ENCODE measurements around the gene KRTAP12-1. TPM values are rescaled to one million over a fixed set of nuclear protein-coding genes. Genes with fewer than 3 reads are reported as not detected.

KRTAP12-1 gene
- polyA plus RNA-seq, 3 donors: not detected

GRCh38 chr21:44636209-44637017 lies 45.5 kb downstream of the KRTAP12-1 start:
- Histone ChIP-seq H3K4me2 (replicated peaks; ENCODE audit: extremely low read depth, low read length, poor library complexity, severe bottlenecking) (no peak overlapping the region), H3K9ac (ENCODE audit: insufficient read depth, low read length, poor library complexity, severe bottlenecking) (no peak overlapping the region), H3K27ac (ENCODE audit: low read depth in 1 of 2, low read length in 2 of 2) (no peak overlapping the region), H3K36me3 (replicated peaks in 1 of 2; ENCODE audit: control insufficient read depth in 1 of 2, insufficient read depth in 2 of 2, low read length in 2 of 2) (no peaks in the 10 kb centered on the region), H3K4me3 (replicated peaks in 1 of 3; ENCODE audit: low read depth in 2 of 3, low read length in 3 of 3) (no peak overlapping the region), H3K79me2 (ENCODE audit: insufficient read depth, low read length) (no peaks in the 10 kb centered on the region), H3K4me1 (ENCODE audit: control insufficient read depth in 1 of 2, insufficient read depth in 2 of 2, low read length in 2 of 2) (no peaks in the 10 kb centered on the region), H4K20me1 (ENCODE audit: insufficient read depth, low read length) (no peaks in the 10 kb centered on the region), H3K27me3 (ENCODE audit: control insufficient read depth in 2 of 2, insufficient read depth in 2 of 2, low read length in 2 of 2) (no peaks in the 10 kb centered on the region), H2AFZ (ENCODE audit: insufficient read depth, low read depth, low read length, poor library complexity, severe bottlenecking) (no peak overlapping the region), H3K9me3 (replicated peaks in 1 of 2; ENCODE audit: control insufficient read depth in 1 of 2, insufficient read depth in 1 of 2, low read length in 2 of 2) (peaks cover 17 to 30% of the 10 kb centered on the region in 2 donors)
- no peaks in the 10 kb centered on the region for H3K4me1 Mint-ChIP-seq
- intact Hi-C loops (cut with micrococcal nuclease): no loop called here
- WGBS (ENCODE audit: insufficient coverage): 93% methylated on average over 10 of the region's 15 CpGs
- no peak for TF ChIP-seq CTCF (IDR thresholded peaks at IDR 0.05)
- peaks cover 3 to 14% (median 11%) of the 10 kb centered on the region in 3 donors for H3K27me3 Mint-ChIP-seq (ENCODE audit: low read depth in 3 of 3)
- H3K4me3 Mint-ChIP-seq: no peak overlapping the region
- DNase-seq: no peak
- H3K9me3 Mint-ChIP-seq: peaks cover 9 to 31% (median 27%) of the 10 kb centered on the region in 7 donors
- H3K27ac Mint-ChIP-seq: no peak overlapping the region
- H3K36me3 Mint-ChIP-seq: no peaks in the 10 kb centered on the region

- H3K27ac ChIP-seq (ENCODE audit: low read depth in 1 of 2, low read length in 2 of 2): no peak overlapping the region
- intact Hi-C loops (cut with micrococcal nuclease): no loop called here
- H3K27ac Mint-ChIP-seq: no peak overlapping the region
- H4K20me1 ChIP-seq (ENCODE audit: insufficient read depth, low read length): no peaks in the 10 kb centered on the region
- H3K9me3 Mint-ChIP-seq: peaks cover 18 to 41% (median 32%) of the 10 kb centered on the region in 7 donors
- TF ChIP-seq CTCF (IDR thresholded peaks at IDR 0.05): no peak
- H3K4me1 Mint-ChIP-seq: no peaks in the 10 kb centered on the region
- peaks cover 4 to 22% (median 6%) of the 10 kb centered on the region in 3 donors for H3K27me3 Mint-ChIP-seq (ENCODE audit: low read depth in 3 of 3)
- H3K4me2 ChIP-seq (replicated peaks; ENCODE audit: extremely low read depth, low read length, poor library complexity, severe bottlenecking): no peak overlapping the region
- WGBS (ENCODE audit: insufficient coverage): no CpG with 5 or more reads among the region's 1 CpG
- no peaks in the 10 kb centered on the region for H3K27me3 ChIP-seq (ENCODE audit: control insufficient read depth in 2 of 2, insufficient read depth in 2 of 2, low read length in 2 of 2)
- H3K9me3 ChIP-seq (replicated peaks in 1 of 2; ENCODE audit: control insufficient read depth in 1 of 2, insufficient read depth in 1 of 2, low read length in 2 of 2): peaks cover 19 to 27% of the 10 kb centered on the region in 2 donors
- H3K9ac ChIP-seq (ENCODE audit: insufficient read depth, low read length, poor library complexity, severe bottlenecking): no peak overlapping the region
- no peak for DNase-seq
- no peak overlapping the region for H2AFZ ChIP-seq (ENCODE audit: insufficient read depth, low read depth, low read length, poor library complexity, severe bottlenecking)
- no peak overlapping the region for H3K4me3 ChIP-seq (replicated peaks in 1 of 3; ENCODE audit: low read depth in 2 of 3, low read length in 3 of 3)
- H3K4me3 Mint-ChIP-seq: no peak overlapping the region
- H3K4me1 ChIP-seq (ENCODE audit: control insufficient read depth in 1 of 2, insufficient read depth in 2 of 2, low read length in 2 of 2): no peaks in the 10 kb centered on the region
- no peaks in the 10 kb centered on the region for H3K36me3 Mint-ChIP-seq
- H3K36me3 ChIP-seq (replicated peaks in 1 of 2; ENCODE audit: control insufficient read depth in 1 of 2, insufficient read depth in 2 of 2, low read length in 2 of 2): no peaks in the 10 kb centered on the region
- no peaks in the 10 kb centered on the region for H3K79me2 ChIP-seq (ENCODE audit: insufficient read depth, low read length)
Measured at GRCh38 chr21:44632067-44632466, 49.9 kb downstream of the KRTAP12-1 start.

Small RNA genes lying within 50 kb of the gene (small RNA-seq; reads per million reads assigned to genes)
- gene KRTAP12-6P (ENCODE audit: insufficient read length, low read depth): not detected

Other genes with a start within 250 kb of the KRTAP12-1 start
- under 1 TPM; 0.30 to 0.59 (median 0.41) TPM for gene LRRC3, start 226.7 kb downstream of the KRTAP12-1 start, polyA plus RNA-seq
- gene KRTAP10-1, start 142.0 kb downstream of the KRTAP12-1 start, polyA plus RNA-seq: not detected
- gene KRTAP10-2, start 130.7 kb downstream of the KRTAP12-1 start, polyA plus RNA-seq: not detected
- gene KRTAP10-3, start 123.4 kb downstream of the KRTAP12-1 start, polyA plus RNA-seq: not detected
- gene KRTAP10-4, start 108.4 kb downstream of the KRTAP12-1 start, polyA plus RNA-seq: not detected
- not detected for gene KRTAP10-5, start 101.6 kb downstream of the KRTAP12-1 start, polyA plus RNA-seq
- not detected for gene KRTAP10-6, start 89.7 kb downstream of the KRTAP12-1 start, polyA plus RNA-seq
- not detected for gene KRTAP10-7, start 81.6 kb downstream of the KRTAP12-1 start, polyA plus RNA-seq
- not detected for gene KRTAP10-8, start 70.1 kb downstream of the KRTAP12-1 start, polyA plus RNA-seq
- gene KRTAP10-9, start 55.1 kb downstream of the KRTAP12-1 start, polyA plus RNA-seq: not detected
- gene KRTAP10-10, start 44.8 kb downstream of the KRTAP12-1 start, polyA plus RNA-seq: not detected
- not detected for gene KRTAP10-11, start 35.7 kb downstream of the KRTAP12-1 start, polyA plus RNA-seq
- gene KRTAP12-4, start 27.5 kb downstream of the KRTAP12-1 start, polyA plus RNA-seq: not detected
- gene KRTAP12-3, start 24.2 kb downstream of the KRTAP12-1 start, polyA plus RNA-seq: not detected
- gene KRTAP12-2, start 15.2 kb downstream of the KRTAP12-1 start, polyA plus RNA-seq: not detected
- gene KRTAP10-12, start 15.0 kb upstream of the KRTAP12-1 start, polyA plus RNA-seq: not detected
- not detected for gene TSPEAR, start 29.4 kb upstream of the KRTAP12-1 start, polyA plus RNA-seq
- gene UBE2G2, start 119.7 kb upstream of the KRTAP12-1 start, polyA plus RNA-seq: 100 to 1,000 TPM in 1 of 3 donors, 10 to 100 TPM in 2; 22.5 to 123 (median 31.0) TPM
- gene SUMO3, start 135.9 kb upstream of the KRTAP12-1 start, polyA plus RNA-seq: 100 to 1,000 TPM in 2 of 3 donors, 10 to 100 TPM in 1; 70.9 to 112 (median 109) TPM
- 100 to 1,000 TPM; 118 to 238 (median 206) TPM for gene PTTG1IP, start 191.5 kb upstream of the KRTAP12-1 start, polyA plus RNA-seq
- 1,000 to 10,000 TPM; 1,470 to 1,628 (median 1,602) TPM for gene ITGB2, start 238.7 kb upstream of the KRTAP12-1 start, polyA plus RNA-seq

Measured in CD14-positive monocyte (primary cell).